ENCODE results near the gene LYPD6B. TPM values are rescaled to one million over a fixed set of nuclear protein-coding genes. Genes with fewer than 3 reads are reported as not detected.

The LYPD6B gene
- total RNA-seq, 8 experiments from 2014 or later = 0.46 to 2.1 (median 0.90) TPM; not detected in 2

Other genes with a start within 250 kb of the LYPD6B start
- 100 to 1,000 TPM in 5 of 8 experiments, 1 to 10 TPM in 1, under 1 TPM in 2; 0.31 to 271 (median 222) TPM for gene KIF5C, start 163.5 kb upstream of the LYPD6B start, total RNA-seq